Measurements from ENCODE around the gene EHD4.

The EHD4 gene

GRCh38 chr15:41919954-41920538 lies 52.3 kb downstream of the EHD4 start:
- no peak for DNase-seq (ENCODE audit: low read depth in 2 of 2)

- DNase-seq (ENCODE audit: low read depth in 2 of 2), result no peak
Observed at GRCh38 chr15:41919201-41919820, 53.0 kb downstream of the EHD4 start.

- no peak for DNase-seq (ENCODE audit: low read depth in 2 of 2)
Observed at GRCh38 chr15:41918506-41919126, 53.7 kb downstream of the EHD4 start.

- no peak for DNase-seq (ENCODE audit: low read depth in 2 of 2)
Observed at GRCh38 chr15:41917767-41918430, 54.5 kb downstream of the EHD4 start.

GRCh38 chr15:41915255-41915994 lies 56.9 kb downstream of the EHD4 start:
- DNase-seq (ENCODE audit: low read depth in 2 of 2), result no peak

- no peak for DNase-seq (ENCODE audit: low read depth in 2 of 2)
Observed at GRCh38 chr15:41914411-41914810, 57.9 kb downstream of the EHD4 start.

- no peak for DNase-seq (ENCODE audit: low read depth in 2 of 2)
Observed at GRCh38 chr15:41913256-41913655, 59.1 kb downstream of the EHD4 start.

- no peak for DNase-seq (ENCODE audit: low read depth in 2 of 2)
Observed at GRCh38 chr15:41911691-41912345, 60.5 kb downstream of the EHD4 start.

GRCh38 chr15:41908736-41909461 lies 63.5 kb downstream of the EHD4 start:
- no peak for DNase-seq (ENCODE audit: low read depth in 2 of 2)

- no peak for DNase-seq (ENCODE audit: low read depth in 2 of 2)
Observed at GRCh38 chr15:41907141-41907540, 65.2 kb downstream of the EHD4 start.

GRCh38 chr15:41906608-41907007 lies 65.7 kb downstream of the EHD4 start:
- DNase-seq (ENCODE audit: low read depth in 2 of 2), result no peak

- no peak for DNase-seq (ENCODE audit: low read depth in 2 of 2)
Observed at GRCh38 chr15:41905036-41905793, 67.1 kb downstream of the EHD4 start.

- DNase-seq (ENCODE audit: low read depth in 2 of 2), result no peak
Observed at GRCh38 chr15:41904541-41905005, 67.8 kb downstream of the EHD4 start.

GRCh38 chr15:41903782-41904181 lies 68.6 kb downstream of the EHD4 start:
- no peak for DNase-seq (ENCODE audit: low read depth in 2 of 2)

GRCh38 chr15:41901431-41901830 lies 70.9 kb downstream of the EHD4 start:
- DNase-seq (ENCODE audit: low read depth in 2 of 2), result no peak

GRCh38 chr15:41900526-41901380 lies 71.6 kb downstream of the EHD4 start:
- no peak for DNase-seq (ENCODE audit: low read depth in 2 of 2)

- no peak for DNase-seq (ENCODE audit: low read depth in 2 of 2)
Observed at GRCh38 chr15:41899854-41900442, 72.4 kb downstream of the EHD4 start.

- DNase-seq (ENCODE audit: low read depth in 2 of 2), result no peak
Observed at GRCh38 chr15:41897363-41897799, 75.0 kb downstream of the EHD4 start.

- DNase-seq (ENCODE audit: low read depth in 2 of 2), result no peak
Observed at GRCh38 chr15:41896566-41896965, 75.8 kb downstream of the EHD4 start.
